Measurements from ENCODE around the gene GPR108.
A peak's percentile ranks its signal among the peaks of the same experiment; 100 is the strongest.

Gene GPR108

GRCh38 chr19:6728346-6728745 lies 9.0 kb downstream of the GPR108 start:
- Histone ChIP-seq H3K36me3 (replicated peaks) (no peaks in the 10 kb centered on the region; the same call in 1 of the 2 replicates), H3K4me3 (no peak overlapping the region), H3K4me1 (no peaks in the 10 kb centered on the region), H3K9me3 (no peaks in the 10 kb centered on the region), H3K27me3 (ENCODE audit: low read depth) (no peaks in the 10 kb centered on the region)
- DNase-seq (ENCODE audit: low spot score in 2 of 2), result no peak
- in situ Hi-C loops (cut with MboI; ENCODE audit: low sequenced_read_pairs), result no loop called here

- Histone ChIP-seq H3K27me3 (ENCODE audit: low read depth) (no peaks in the 10 kb centered on the region), H3K9me3 (no peaks in the 10 kb centered on the region), H3K36me3 (replicated peaks) (no peaks in the 10 kb centered on the region; the same call in 1 of the 2 replicates), H3K4me1 (no peaks in the 10 kb centered on the region), H3K4me3 (no peak overlapping the region)
- in situ Hi-C loops (cut with MboI; ENCODE audit: low sequenced_read_pairs), result no loop called here
- no peak for DNase-seq (ENCODE audit: low spot score in 2 of 2)
Measured at GRCh38 chr19:6725513-6726231, 11.7 kb downstream of the GPR108 start.

- no peaks in the 10 kb centered on the region for H3K4me1 ChIP-seq
- no peak overlapping the region for H3K4me3 ChIP-seq
Measured at GRCh38 chr19:6724631-6725492, 12.5 kb downstream of the GPR108 start.

GRCh38 chr19:6723738-6724137 lies 13.6 kb downstream of the GPR108 start:
- Histone ChIP-seq H3K27me3 (ENCODE audit: low read depth) (no peaks in the 10 kb centered on the region), H3K4me1 (no peaks in the 10 kb centered on the region)
- in situ Hi-C loops (cut with MboI; ENCODE audit: low sequenced_read_pairs), result no loop called here

More at GRCh38 chr19:6724631-6725492, 12.5 kb downstream of the GPR108 start:
- DNase-seq (ENCODE audit: low spot score in 2 of 2), result no peak
- Histone ChIP-seq H3K9me3 (no peaks in the 10 kb centered on the region), H3K36me3 (replicated peaks) (no peaks in the 10 kb centered on the region; the same call in 1 of the 2 replicates), H3K27me3 (ENCODE audit: low read depth) (no peaks in the 10 kb centered on the region)
- in situ Hi-C loops (cut with MboI; ENCODE audit: low sequenced_read_pairs), result no loop called here

GRCh38 chr19:6723108-6723618 lies 14.2 kb downstream of the GPR108 start:
- in situ Hi-C loops (cut with MboI; ENCODE audit: low sequenced_read_pairs), result no loop called here
- H3K4me1 ChIP-seq, result no peaks in the 10 kb centered on the region
- no peaks in the 10 kb centered on the region for H3K36me3 ChIP-seq (replicated peaks)
- no peak overlapping the region for H3K4me3 ChIP-seq
- no peaks in the 10 kb centered on the region for H3K27me3 ChIP-seq (ENCODE audit: low read depth)
- no peak for DNase-seq (ENCODE audit: low spot score in 2 of 2)
- H3K9me3 ChIP-seq, result no peaks in the 10 kb centered on the region

More at GRCh38 chr19:6723738-6724137, 13.6 kb downstream of the GPR108 start:
- DNase-seq (ENCODE audit: low spot score in 2 of 2), result no peak
- Histone ChIP-seq H3K36me3 (replicated peaks) (no peaks in the 10 kb centered on the region), H3K9me3 (no peaks in the 10 kb centered on the region), H3K4me3 (no peak overlapping the region)

GRCh38 chr19:6721773-6722172 lies 15.6 kb downstream of the GPR108 start:
- no peak for DNase-seq (ENCODE audit: low spot score in 2 of 2)
- H3K27me3 ChIP-seq (ENCODE audit: low read depth), result no peaks in the 10 kb centered on the region
- H3K36me3 ChIP-seq (replicated peaks), result no peaks in the 10 kb centered on the region
- no peak overlapping the region for H3K4me3 ChIP-seq
- H3K9me3 ChIP-seq, result no peaks in the 10 kb centered on the region
- in situ Hi-C loops (cut with MboI; ENCODE audit: low sequenced_read_pairs), result no loop called here
- no peaks in the 10 kb centered on the region for H3K4me1 ChIP-seq

- in situ Hi-C loops (cut with MboI; ENCODE audit: low sequenced_read_pairs), result no loop called here
- no peak for DNase-seq (ENCODE audit: low spot score in 2 of 2)
- Histone ChIP-seq H3K36me3 (replicated peaks) (no peaks in the 10 kb centered on the region), H3K4me1 (peaks cover 6% of the 10 kb centered on the region), H3K27me3 (ENCODE audit: low read depth) (no peaks in the 10 kb centered on the region), H3K9me3 (no peaks in the 10 kb centered on the region), H3K4me3 (no peak overlapping the region)
Measured at GRCh38 chr19:6721138-6721474, 16.3 kb downstream of the GPR108 start.

- H3K4me3 ChIP-seq, result no peak within 1 kb of the TSS
- no peaks in the 10 kb centered on the region for H3K9me3 ChIP-seq
- peaks cover 6% of the 10 kb centered on the region for H3K4me1 ChIP-seq
- in situ Hi-C loops (cut with MboI; ENCODE audit: low sequenced_read_pairs), result no loop called here
- H3K27me3 ChIP-seq (ENCODE audit: low read depth), result no peaks in the 10 kb centered on the region
- H3K36me3 ChIP-seq (replicated peaks), result no peaks in the 10 kb centered on the region
- no peak for DNase-seq (ENCODE audit: low spot score in 2 of 2)
Measured at GRCh38 chr19:6720369-6721137, 16.8 kb downstream of the GPR108 start, which contains the start of gene C3. Gene C3 (minus strand): TSS chr19:6720650. CDS start chr19:6720589, 61 bp downstream.

- no peak overlapping the region for H3K4me3 ChIP-seq
- peaks cover 6% of the 10 kb centered on the region for H3K4me1 ChIP-seq
- DNase-seq (ENCODE audit: low spot score in 2 of 2), result no peak
- H3K27me3 ChIP-seq (ENCODE audit: low read depth), result no peaks in the 10 kb centered on the region
- no peaks in the 10 kb centered on the region for H3K9me3 ChIP-seq
- in situ Hi-C loops (cut with MboI; ENCODE audit: low sequenced_read_pairs), result no loop called here
- H3K36me3 ChIP-seq (replicated peaks), result no peaks in the 10 kb centered on the region
Measured at GRCh38 chr19:6719992-6720368, 17.4 kb downstream of the GPR108 start.

GRCh38 chr19:6719540-6719861 lies 17.9 kb downstream of the GPR108 start:
- Histone ChIP-seq H3K36me3 (replicated peaks) (no peaks in the 10 kb centered on the region), H3K9me3 (no peaks in the 10 kb centered on the region), H3K4me1 (peaks cover 6% of the 10 kb centered on the region), H3K4me3 (no peak overlapping the region), H3K27me3 (ENCODE audit: low read depth) (no peaks in the 10 kb centered on the region)
- in situ Hi-C loops (cut with MboI; ENCODE audit: low sequenced_read_pairs), result no loop called here
- DNase-seq (ENCODE audit: low spot score in 2 of 2), result no peak

GRCh38 chr19:6718741-6719539 lies 18.4 kb downstream of the GPR108 start:
- DNase-seq (ENCODE audit: low spot score in 2 of 2), result peak in 1 of 2 experiments; percentile 79
- in situ Hi-C loops (cut with MboI; ENCODE audit: low sequenced_read_pairs), result no loop called here
- Histone ChIP-seq H3K4me3 (no peak overlapping the region), H3K9me3 (no peaks in the 10 kb centered on the region), H3K27me3 (ENCODE audit: low read depth) (no peaks in the 10 kb centered on the region), H3K4me1 (peaks cover 6% of the 10 kb centered on the region), H3K36me3 (replicated peaks) (no peaks in the 10 kb centered on the region)

- peak in 1 of 2 experiments; percentile 22 for DNase-seq (ENCODE audit: low spot score in 2 of 2)
- in situ Hi-C loops (cut with MboI; ENCODE audit: low sequenced_read_pairs), result no loop called here
- Histone ChIP-seq H3K4me1 (peaks cover 6% of the 10 kb centered on the region), H3K9me3 (no peaks in the 10 kb centered on the region), H3K4me3 (no peak overlapping the region), H3K36me3 (replicated peaks) (no peaks in the 10 kb centered on the region), H3K27me3 (ENCODE audit: low read depth) (no peaks in the 10 kb centered on the region)
Measured at GRCh38 chr19:6718111-6718740, 19.2 kb downstream of the GPR108 start.
